Measurements from ENCODE around the gene RABEP2.

DNA sequence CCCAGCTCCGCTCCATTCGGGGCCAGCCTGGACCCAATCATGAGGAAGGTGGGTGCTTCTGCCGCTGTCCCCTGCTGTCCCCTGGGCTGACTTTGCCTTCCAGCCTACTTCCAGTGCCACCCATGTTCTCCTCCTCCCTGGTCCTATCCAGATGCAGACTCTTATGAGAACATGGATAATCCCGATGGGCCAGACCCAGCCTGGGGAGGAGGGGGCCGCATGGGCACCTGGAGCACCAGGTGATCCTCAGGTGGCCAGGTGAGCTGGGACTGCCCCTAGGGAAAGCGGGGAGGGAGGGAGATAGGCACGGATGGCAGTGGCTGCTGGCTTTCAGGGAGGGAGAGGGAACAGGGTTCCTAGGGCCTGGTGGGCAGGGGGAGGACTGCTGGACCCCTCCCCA, 13.7 kb upstream of the RABEP2 start:
- TF ChIP-seq, protein P1, sequence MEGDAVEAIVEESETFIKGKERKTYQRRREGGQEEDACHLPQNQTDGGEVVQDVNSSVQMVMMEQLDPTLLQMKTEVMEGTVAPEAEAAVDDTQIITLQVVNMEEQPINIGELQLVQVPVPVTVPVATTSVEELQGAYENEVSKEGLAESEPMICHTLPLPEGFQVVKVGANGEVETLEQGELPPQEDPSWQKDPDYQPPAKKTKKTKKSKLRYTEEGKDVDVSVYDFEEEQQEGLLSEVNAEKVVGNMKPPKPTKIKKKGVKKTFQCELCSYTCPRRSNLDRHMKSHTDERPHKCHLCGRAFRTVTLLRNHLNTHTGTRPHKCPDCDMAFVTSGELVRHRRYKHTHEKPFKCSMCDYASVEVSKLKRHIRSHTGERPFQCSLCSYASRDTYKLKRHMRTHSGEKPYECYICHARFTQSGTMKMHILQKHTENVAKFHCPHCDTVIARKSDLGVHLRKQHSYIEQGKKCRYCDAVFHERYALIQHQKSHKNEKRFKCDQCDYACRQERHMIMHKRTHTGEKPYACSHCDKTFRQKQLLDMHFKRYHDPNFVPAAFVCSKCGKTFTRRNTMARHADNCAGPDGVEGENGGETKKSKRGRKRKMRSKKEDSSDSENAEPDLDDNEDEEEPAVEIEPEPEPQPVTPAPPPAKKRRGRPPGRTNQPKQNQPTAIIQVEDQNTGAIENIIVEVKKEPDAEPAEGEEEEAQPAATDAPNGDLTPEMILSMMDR (IDR thresholded peaks at IDR 0.05; ENCODE audit: low read depth, low read length, poor library complexity, severe bottlenecking): no peak
- TF ChIP-seq EZH2phosphoT487 (IDR thresholded peaks at IDR 0.05; ENCODE audit: borderline replicate concordance, low read length): no peak
